8988T (cell line): ENCODE results near the gene PDZRN3.

Experiments used
- DNase-seq: peaks from one replicate; pipeline ENCODE4 v3.0.0; 2011

The PDZRN3 gene

GRCh38 chr3:73448041-73448440, 176.7 kb downstream of the PDZRN3 start:
- DNase-seq = no peak

GRCh38 chr3:73447111-73447510, 177.6 kb downstream of the PDZRN3 start:
- DNase-seq = no peak

DNA sequence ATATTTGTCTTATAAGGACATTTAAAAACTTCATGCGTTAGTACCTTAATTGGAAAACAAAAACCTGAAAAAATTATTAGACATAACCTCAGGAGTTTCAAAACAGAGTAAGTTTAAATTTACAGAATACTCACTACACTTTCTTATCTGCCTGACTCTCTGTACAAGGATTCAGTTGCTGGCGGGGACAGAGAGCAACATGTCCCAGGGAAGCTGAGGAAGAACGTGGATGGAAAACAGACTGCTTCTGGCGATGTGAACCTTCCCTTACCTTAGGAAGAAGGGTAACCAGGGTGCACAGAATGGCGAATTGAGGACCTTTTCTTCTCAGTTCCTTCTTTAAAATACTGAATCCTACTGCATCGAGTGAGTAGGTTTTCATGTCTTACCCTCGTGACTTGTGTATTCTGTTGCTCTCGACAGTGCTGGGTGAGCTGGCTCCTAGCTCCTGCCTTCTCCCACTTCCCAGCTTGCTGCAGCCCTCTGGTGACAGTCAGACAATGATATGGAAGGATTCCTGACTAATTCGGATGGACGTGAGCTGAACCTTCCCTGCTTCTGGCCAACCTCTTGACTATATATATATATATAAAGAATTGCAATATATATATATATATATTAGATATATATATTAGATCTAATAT, 178.2 kb downstream of the PDZRN3 start:
- DNase-seq = no peak

DNA sequence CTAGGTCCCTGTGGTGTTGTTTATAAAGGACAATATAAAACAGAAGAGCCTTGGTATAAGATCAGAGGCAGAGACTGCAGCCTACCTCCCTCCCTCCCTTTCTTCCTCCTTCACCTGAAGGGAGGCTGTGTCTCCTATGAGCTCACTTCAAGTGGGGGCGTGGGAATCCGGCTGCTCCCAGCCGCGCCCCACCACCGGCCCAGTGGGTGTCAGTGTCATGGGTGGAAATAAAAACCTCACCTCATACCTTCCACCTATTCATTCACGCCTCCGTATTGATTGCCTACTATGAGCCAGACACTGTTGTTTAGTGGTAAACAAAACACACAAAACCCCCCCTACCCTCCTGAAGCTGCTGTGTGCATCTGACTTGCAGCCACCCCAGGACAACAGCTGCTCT, 181.9 kb downstream of the PDZRN3 start:
- DNase-seq = no peak

- no peak for DNase-seq
These were observed 182.6 kb downstream of the PDZRN3 start for GRCh38 chr3:73442152-73442551.

DNA sequence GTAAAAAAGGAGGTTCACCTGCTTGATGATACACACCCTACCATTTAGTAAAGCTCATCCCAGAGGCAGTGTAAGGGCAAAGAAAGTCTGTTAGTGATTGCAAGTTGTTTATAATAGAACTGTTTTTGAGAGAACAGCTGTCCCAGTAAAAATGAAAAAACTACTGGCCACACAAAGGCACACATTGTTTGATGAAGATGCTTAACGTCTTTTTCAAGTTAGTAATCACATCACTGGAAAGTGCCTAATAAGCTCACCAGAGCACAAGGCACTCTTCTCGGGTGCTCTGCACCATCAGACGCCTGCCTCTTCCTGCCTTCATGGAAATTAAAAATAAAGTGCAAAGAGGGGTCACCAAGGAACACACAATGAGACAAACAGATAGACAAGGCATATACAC, 186.9 kb downstream of the PDZRN3 start:
- DNase-seq = no peak

- DNase-seq = no peak
These were observed 189.7 kb downstream of the PDZRN3 start for GRCh38 chr3:73435055-73435454.

GRCh38 chr3:73433687-73434086, 191.1 kb downstream of the PDZRN3 start:
- DNase-seq = no peak

DNA sequence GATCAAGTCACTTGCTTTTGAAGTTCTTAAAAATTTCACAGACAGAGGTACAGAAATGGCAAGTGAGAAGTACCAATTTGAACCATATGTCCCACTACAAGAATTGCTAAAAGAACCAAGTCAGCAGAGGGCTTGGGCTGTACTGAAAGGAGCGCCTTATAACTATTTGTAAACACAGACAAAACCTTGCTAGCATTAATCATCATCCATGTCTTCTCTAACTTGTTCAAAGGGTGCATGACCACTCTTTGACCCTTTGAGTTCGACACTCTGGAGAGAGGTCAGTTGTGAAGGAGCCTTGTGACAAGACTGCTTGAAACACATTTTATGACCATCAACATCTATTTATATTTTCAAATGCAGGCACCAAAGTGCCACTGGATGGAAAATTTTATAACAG, 191.7 kb downstream of the PDZRN3 start:
- no peak for DNase-seq

DNA sequence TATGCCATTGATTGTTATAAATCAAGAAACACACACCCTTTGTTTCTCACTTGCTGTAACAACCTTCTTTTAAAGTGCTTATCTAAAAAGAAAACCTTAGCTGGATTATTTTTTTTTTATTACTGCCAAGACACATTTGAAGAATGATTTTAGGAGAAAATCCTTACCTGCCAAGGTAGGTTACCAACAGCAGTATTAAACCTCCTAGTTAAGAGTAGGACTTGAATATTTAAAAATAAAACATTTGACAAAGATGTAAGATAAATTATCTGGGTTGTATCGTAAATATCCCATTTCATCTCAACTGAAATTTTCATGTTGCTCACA, 192.1 kb downstream of the PDZRN3 start:
- DNase-seq = no peak

DNA sequence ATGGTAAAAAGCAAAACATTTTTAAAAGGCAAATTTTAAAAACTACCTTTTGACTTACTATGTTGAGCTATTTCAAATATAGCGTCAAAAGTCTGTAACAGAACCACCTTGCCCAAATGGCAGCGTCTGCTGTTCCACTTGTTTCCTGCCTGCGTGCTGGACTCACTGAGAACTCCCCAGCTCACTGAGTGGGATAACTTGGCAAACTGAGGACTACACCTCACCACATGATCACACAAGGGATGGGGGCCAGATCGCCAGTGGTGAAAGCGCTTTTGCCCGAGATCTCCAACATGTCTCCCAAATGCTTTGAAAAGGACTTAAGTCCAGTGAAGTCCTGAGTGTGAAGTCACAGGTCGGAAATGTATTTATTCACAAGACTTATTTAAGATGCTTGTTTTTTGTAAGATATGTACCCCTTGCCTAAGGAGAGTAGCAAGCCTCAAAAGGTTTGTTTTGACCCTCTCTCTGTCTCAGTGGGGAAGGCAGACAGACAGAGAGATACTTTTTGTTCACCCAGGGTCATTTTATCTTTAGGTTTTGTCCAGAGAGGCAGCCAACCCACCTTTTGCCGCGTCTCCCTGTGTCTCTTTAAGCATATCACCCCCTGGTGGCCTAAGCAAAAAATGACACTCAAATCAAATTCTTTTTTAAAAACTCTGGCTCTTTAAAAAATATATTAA, 192.6 kb downstream of the PDZRN3 start:
- peak; percentile 39 for DNase-seq

DNA sequence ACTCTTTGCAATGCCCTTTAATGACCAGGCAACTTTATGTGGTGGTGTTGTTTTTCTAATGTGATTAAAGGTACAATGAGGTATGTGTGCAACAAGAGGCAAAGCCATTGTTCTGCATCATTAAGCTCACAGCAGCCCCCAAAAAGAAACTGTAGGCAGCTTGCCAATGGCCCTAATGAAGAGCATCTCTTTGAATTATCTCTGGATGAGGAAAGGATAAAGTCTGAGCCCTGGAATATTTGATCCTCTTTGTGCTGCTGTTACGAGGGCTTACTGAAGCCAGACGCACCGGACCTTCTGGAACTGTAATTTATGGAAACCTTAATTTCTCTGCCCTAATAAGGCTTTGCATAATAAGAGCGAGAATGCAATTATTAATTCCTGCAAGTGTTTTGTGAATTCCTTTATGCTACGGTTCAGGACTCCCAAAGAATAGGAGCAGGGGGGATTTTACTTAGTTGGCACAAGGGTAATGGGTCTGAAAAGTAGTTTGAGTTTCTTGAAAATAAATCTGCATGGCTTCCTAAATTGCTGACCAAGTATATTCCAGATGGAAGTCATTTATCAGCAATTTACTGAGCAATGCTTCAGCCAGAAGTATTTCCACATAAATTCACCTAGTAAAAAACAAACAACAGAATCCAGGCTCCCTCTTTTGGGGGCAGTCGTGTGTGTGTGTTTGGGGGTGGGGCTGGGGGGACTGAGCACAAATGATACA, 193.4 kb downstream of the PDZRN3 start:
- DNase-seq = no peak

GRCh38 chr3:73427048-73427706, 197.6 kb downstream of the PDZRN3 start:
- no peak for DNase-seq

DNA sequence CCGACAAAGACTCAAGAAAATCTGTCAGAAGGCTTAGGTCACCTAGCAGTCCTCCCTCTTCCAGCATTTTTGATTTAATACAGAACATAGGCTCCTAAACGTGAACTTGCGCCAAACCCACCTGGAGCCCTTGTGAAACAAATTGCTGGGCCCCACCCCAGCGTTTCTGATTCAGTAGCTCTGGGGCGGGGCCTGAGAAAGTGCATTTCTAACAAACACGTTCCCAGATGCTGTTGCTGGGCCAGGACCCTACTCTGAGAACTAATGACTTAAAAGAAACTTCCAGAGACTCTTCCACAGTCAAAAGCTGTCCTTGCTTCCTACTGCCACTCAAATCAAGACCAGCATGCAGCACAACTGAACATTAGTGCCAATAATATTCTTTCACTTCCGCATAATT, 198.1 kb downstream of the PDZRN3 start:
- no peak for DNase-seq

DNA sequence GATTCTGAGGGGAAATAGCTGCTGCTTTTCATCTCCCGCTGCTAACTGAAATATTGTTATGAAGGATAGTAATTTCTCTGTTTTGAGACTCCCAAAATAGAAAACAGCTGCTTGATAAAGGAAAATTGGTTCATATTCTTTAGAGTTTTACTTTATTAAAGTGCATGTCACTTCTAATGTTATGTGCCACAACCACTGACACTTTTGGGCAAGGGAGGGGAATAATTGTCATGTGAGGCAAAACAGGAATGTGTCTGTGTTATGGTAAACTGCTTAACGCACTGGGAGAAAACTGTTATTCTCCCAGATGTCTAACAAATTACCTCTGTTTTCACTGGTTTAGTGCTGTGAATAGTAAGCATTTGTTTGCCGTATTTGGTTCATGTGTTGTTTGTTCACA, 201.6 kb downstream of the PDZRN3 start:
- DNase-seq = no peak

- no peak for DNase-seq
These were observed 202.2 kb downstream of the PDZRN3 start for GRCh38 chr3:73422571-73422970.

- DNase-seq = no peak
These were observed 204.8 kb downstream of the PDZRN3 start for GRCh38 chr3:73419942-73420341.

- DNase-seq = no peak
These were observed 205.4 kb downstream of the PDZRN3 start for GRCh38 chr3:73419179-73419803.

GRCh38 chr3:73418681-73419080, 206.1 kb downstream of the PDZRN3 start:
- DNase-seq = no peak

GRCh38 chr3:73415118-73415517, 209.6 kb downstream of the PDZRN3 start:
- no peak for DNase-seq

GRCh38 chr3:73413619-73414018, 211.1 kb downstream of the PDZRN3 start:
- DNase-seq = no peak

DNA sequence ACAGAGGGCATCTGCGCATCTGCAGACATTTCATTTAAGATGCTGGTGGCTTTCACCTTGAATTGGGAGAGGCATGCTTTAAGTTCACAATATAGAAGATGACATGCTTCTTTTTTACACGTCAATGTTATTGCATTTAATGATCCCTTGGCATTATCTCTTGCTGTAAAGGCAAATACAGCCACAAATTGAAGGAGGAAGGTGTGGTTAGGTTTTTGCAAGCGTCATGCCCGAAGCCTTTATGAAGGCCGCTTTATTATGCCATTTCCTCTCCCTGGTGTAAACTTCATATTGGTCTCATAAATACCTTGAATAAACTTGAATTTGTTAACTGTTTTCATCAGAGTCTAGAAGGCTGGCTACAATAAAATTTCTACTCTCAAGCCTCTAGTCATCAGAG, 212.7 kb downstream of the PDZRN3 start:
- DNase-seq = no peak

- DNase-seq = no peak
These were observed 213.2 kb downstream of the PDZRN3 start for GRCh38 chr3:73411545-73411944.
